Karpas-422 (cell line): ENCODE measurements around the gene HECW1. TPM values are rescaled to one million over a fixed set of nuclear protein-coding genes. Genes with fewer than 3 reads are reported as not detected.

ENCODE experiments used
- small RNA-seq: library from RNA; depleted of rRNA; stranded (forward); fragments of <200 nt; gene quantifications from one replicate; pipeline ENCODE3, GENCODE V24; 2014
- total RNA-seq: library from RNA; depleted of rRNA; stranded (reverse); fragments of >200 nt; shearing (Covaris generic); gene quantifications from 2 replicates; pipeline ENCODE4 v1.2.3, GENCODE V29; 2014; ENCODE audit warnings: low replicate concordance; rRNA removed

Gene HECW1
- total RNA-seq, 1 experiment from 2014 or later, result not detected

Small RNA genes lying within 50 kb of the gene (small RNA-seq; reads per million reads assigned to genes)
- not detected for gene MIR3943
- gene RF00019, result not detected
- gene RNU6-575P, result not detected
- gene RNU7-35P, result not detected

Other genes starting within 250 kb of the HECW1 start
- gene C7orf25, start 200.6 kb upstream of the HECW1 start, total RNA-seq, result 1.1 and 1.8 TPM in 2 replicates
- gene PSMA2, start 180.5 kb upstream of the HECW1 start, total RNA-seq, result 13.2 and 97.1 TPM in 2 replicates
- 41.6 and 67.6 TPM in 2 replicates for gene MRPL32, start 180.3 kb upstream of the HECW1 start, total RNA-seq